ENCODE measurements around the gene CPEB1. TPM values are rescaled to one million over a fixed set of nuclear protein-coding genes. Genes with fewer than 3 reads are reported as not detected.

The CPEB1 gene
- total and polyA plus RNA-seq, 9 donors, result 5.4 to 28.9 (median 10.5) TPM

GRCh38 chr15:82613747-82614146 lies 33.4 kb downstream of the CPEB1 start:
- peak in 3 of 5 donors; percentile 15 to 40 (median 18) for DNase-seq
- H3K36me3 ChIP-seq, result no peaks in the 10 kb centered on the region
- no peak overlapping the region for H3K4me3 ChIP-seq
- H3K27me3 ChIP-seq, result no peaks in the 10 kb centered on the region
- no peak overlapping the region for H3K27ac ChIP-seq
- TF ChIP-seq EP300 (IDR thresholded peaks at IDR 0.05), result no peak
- TF ChIP-seq POLR2A (IDR thresholded peaks at IDR 0.05), result no peak
- TF ChIP-seq CTCF (IDR thresholded peaks at IDR 0.05), result no peak
- H3K9me3 ChIP-seq, result no peaks in the 10 kb centered on the region
- H3K4me1 ChIP-seq (ENCODE audit: insufficient read depth), result no peaks in the 10 kb centered on the region
- intact Hi-C loops (cut with DNase I), result no loop called here
- 58 to 67% (median 63%) methylated on average over 12 of the region's 12 CpGs for WGBS, 3 donors

DNA sequence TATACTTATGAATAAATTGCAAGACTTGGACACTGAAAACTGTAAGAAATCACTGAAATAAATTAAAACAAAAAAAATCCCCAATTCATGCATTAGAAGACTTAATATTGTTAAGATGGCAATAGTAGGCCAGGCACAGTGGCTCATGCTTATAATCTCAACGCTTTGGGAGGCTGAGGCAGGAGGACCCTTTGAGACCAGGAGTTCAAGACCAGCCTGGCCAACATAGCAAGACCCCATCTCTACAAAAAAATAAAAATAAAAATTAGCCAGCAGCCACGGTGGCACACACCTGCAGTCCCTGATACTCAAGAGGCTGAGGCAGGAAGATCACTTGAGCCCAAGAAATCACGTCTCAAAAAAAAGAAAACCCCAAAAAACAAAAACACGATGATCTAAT lies 35.8 kb downstream of the CPEB1 start:
- no peaks in the 10 kb centered on the region for H3K4me1 ChIP-seq (ENCODE audit: insufficient read depth)
- H3K36me3 ChIP-seq, result no peaks in the 10 kb centered on the region
- H3K27ac ChIP-seq, result no peak overlapping the region
- H3K4me3 ChIP-seq, result no peak overlapping the region
- intact Hi-C loops (cut with DNase I), result no loop called here
- no peak for DNase-seq
- no peaks in the 10 kb centered on the region for H3K9me3 ChIP-seq
- no peaks in the 10 kb centered on the region for H3K27me3 ChIP-seq
- TF ChIP-seq POLR2A (IDR thresholded peaks at IDR 0.05), result no peak
- no peak for TF ChIP-seq CTCF (IDR thresholded peaks at IDR 0.05)
- no peak for TF ChIP-seq EP300 (IDR thresholded peaks at IDR 0.05)
- WGBS, 3 donors, result 82 to 88% (median 87%) methylated on average over 4 of the region's 4 CpGs

GRCh38 chr15:82602195-82602594 lies 45.0 kb downstream of the CPEB1 start:
- no peak overlapping the region for H3K4me3 ChIP-seq
- no peaks in the 10 kb centered on the region for H3K27me3 ChIP-seq
- 72 to 79% (median 74%) methylated on average over 5 of the region's 5 CpGs for WGBS, 3 donors
- no peaks in the 10 kb centered on the region for H3K9me3 ChIP-seq
- H3K36me3 ChIP-seq, result no peaks in the 10 kb centered on the region
- H3K4me1 ChIP-seq (ENCODE audit: insufficient read depth), result no peaks in the 10 kb centered on the region
- DNase-seq, result no peak
- H3K27ac ChIP-seq, result no peak overlapping the region
- no peak for TF ChIP-seq EP300 (IDR thresholded peaks at IDR 0.05)
- no peak for TF ChIP-seq POLR2A (IDR thresholded peaks at IDR 0.05)
- no peak for TF ChIP-seq CTCF (IDR thresholded peaks at IDR 0.05)
- intact Hi-C loops (cut with DNase I), result no loop called here

- no peaks in the 10 kb centered on the region for H3K36me3 ChIP-seq
- H3K4me3 ChIP-seq, result no peak overlapping the region
- H3K27me3 ChIP-seq, result no peaks in the 10 kb centered on the region
- intact Hi-C loops (cut with DNase I), result no loop called here
- no peak overlapping the region for H3K27ac ChIP-seq
- no peaks in the 10 kb centered on the region for H3K9me3 ChIP-seq
- TF ChIP-seq EP300 (IDR thresholded peaks at IDR 0.05), result no peak
- 82 to 92% (median 89%) methylated on average over 1 of the region's 1 CpG for WGBS, 3 donors
- DNase-seq, result no peak
- H3K4me1 ChIP-seq (ENCODE audit: insufficient read depth), result no peaks in the 10 kb centered on the region
These were observed 47.3 kb downstream of the CPEB1 start for GRCh38 chr15:82599862-82600261.

DNA sequence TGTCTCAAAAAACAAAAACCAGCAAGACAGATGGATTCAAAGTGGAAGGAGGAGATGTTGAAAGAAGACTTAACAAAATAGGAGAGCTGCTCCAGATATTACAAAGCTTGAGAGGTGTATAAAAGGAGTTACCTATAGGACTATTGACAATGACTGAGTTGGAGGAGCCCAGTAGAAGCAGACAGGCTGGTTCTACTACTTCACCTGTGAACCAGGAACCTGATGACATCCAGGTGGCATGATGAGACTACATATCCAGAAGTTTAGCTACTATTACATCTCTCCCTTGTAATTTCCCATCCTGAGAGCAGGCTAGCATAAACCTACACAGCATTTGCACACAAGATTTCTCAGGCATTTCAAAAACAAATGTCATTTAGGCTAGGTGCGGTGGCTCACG lies 49.3 kb downstream of the CPEB1 start:
- Histone ChIP-seq H3K4me3 (no peak overlapping the region), H3K4me1 (ENCODE audit: insufficient read depth) (no peaks in the 10 kb centered on the region), H3K27me3 (no peaks in the 10 kb centered on the region), H3K9me3 (no peaks in the 10 kb centered on the region), H3K36me3 (no peaks in the 10 kb centered on the region), H3K27ac (no peak overlapping the region)
- 96 to 100% (median 100%) methylated on average over 2 of the region's 2 CpGs for WGBS, 3 donors
- intact Hi-C loops (cut with DNase I), result no loop called here
- no peak for DNase-seq
- TF ChIP-seq CTCF (IDR thresholded peaks at IDR 0.05) (no peak), EP300 (IDR thresholded peaks at IDR 0.05) (no peak), POLR2A (IDR thresholded peaks at IDR 0.05) (no peak)

Measured in ovary (tissue), 9 donors.